ENCODE data around the gene PRSS37.

GRCh38 chr7:141841385-141841784 is at the start of gene PRSS37:
- TF ChIP-seq, protein P1, sequence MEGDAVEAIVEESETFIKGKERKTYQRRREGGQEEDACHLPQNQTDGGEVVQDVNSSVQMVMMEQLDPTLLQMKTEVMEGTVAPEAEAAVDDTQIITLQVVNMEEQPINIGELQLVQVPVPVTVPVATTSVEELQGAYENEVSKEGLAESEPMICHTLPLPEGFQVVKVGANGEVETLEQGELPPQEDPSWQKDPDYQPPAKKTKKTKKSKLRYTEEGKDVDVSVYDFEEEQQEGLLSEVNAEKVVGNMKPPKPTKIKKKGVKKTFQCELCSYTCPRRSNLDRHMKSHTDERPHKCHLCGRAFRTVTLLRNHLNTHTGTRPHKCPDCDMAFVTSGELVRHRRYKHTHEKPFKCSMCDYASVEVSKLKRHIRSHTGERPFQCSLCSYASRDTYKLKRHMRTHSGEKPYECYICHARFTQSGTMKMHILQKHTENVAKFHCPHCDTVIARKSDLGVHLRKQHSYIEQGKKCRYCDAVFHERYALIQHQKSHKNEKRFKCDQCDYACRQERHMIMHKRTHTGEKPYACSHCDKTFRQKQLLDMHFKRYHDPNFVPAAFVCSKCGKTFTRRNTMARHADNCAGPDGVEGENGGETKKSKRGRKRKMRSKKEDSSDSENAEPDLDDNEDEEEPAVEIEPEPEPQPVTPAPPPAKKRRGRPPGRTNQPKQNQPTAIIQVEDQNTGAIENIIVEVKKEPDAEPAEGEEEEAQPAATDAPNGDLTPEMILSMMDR (IDR thresholded peaks at IDR 0.05; ENCODE audit: insufficient read depth, low read length): no peak
- TF ChIP-seq POLR2AphosphoS5 (IDR thresholded peaks at IDR 0.05; ENCODE audit: low read depth) (no peak), GABPA (IDR thresholded peaks at IDR 0.05; ENCODE audit: low read depth) (no peak), SPI1 (IDR thresholded peaks at IDR 0.05; ENCODE audit: borderline replicate concordance, low read depth) (no peak), REST (IDR thresholded peaks at IDR 0.05; ENCODE audit: insufficient replicate concordance, low read depth) (no peak)
